DND-41 (cell line): ENCODE data around the gene DAAM2.

Source experiments
- ATAC-seq: fragments of 200-7000 bp; cut with Tn5 transposase; 3 replicates; pipeline ENCODE4 v1.9.1; 2021; ENCODE audit warnings: low read depth; ENCODE audit not compliant: insufficient read depth
- DNase-seq: peaks from one replicate; pipeline ENCODE4 v3.0.0-alpha.2; 2020
- H2AFZ ChIP-seq: 2 replicates; pipeline ENCODE4 v1.6.0; 2012; ENCODE audit warnings: low read depth, low read length
- H3K27ac ChIP-seq: 2 replicates; pipeline ENCODE4 v1.5.1; 2012; ENCODE audit warnings: low read length, inconsistent platforms
- H3K27me3 ChIP-seq: fragments of 200-600 bp; sonication (generic); 2 replicates; pipeline ENCODE4 v1.6.0; 2012; ENCODE audit warnings: low read length, mild to moderate bottlenecking, inconsistent platforms; ENCODE audit not compliant: insufficient read depth, poor library complexity
- H3K36me3 ChIP-seq: 2 replicates; pipeline ENCODE4 v1.5.1; 2012; ENCODE audit warnings: low read length, inconsistent platforms; ENCODE audit not compliant: insufficient read depth
- H3K4me1 ChIP-seq: 2 replicates; pipeline ENCODE4 v1.5.1; 2012; ENCODE audit warnings: mild to moderate bottlenecking, low read length; ENCODE audit not compliant: insufficient read depth
- H3K4me2 ChIP-seq: 2 replicates; pipeline ENCODE4 v1.6.0; 2012; ENCODE audit warnings: mild to moderate bottlenecking, moderate library complexity, low read length, inconsistent platforms; ENCODE audit not compliant: insufficient read depth
- H3K4me3 ChIP-seq, 2 experiments: fragments of 200-600 bp in 1 of 2; shearing (Covaris generic) in 1 of 2; 2 replicates each; pipeline ENCODE4 v1.5.1; 2012 to 2016; ENCODE audit warnings: inconsistent platforms in 2 of 2, low read length in 2 of 2, mild to moderate bottlenecking in 2 of 2, low read depth in 1 of 2, moderate library complexity in 1 of 2
- H3K79me2 ChIP-seq: 2 replicates; pipeline ENCODE4 v1.6.0; 2012; ENCODE audit warnings: low read length, inconsistent platforms; ENCODE audit not compliant: insufficient read depth
- H3K9ac ChIP-seq: 2 replicates; pipeline ENCODE4 v1.6.0; 2012; ENCODE audit warnings: low read depth, mild to moderate bottlenecking, inconsistent platforms, low read length, moderate library complexity
- H3K9me3 ChIP-seq: 2 replicates; pipeline ENCODE4 v1.5.1; 2012; ENCODE audit warnings: low read length, moderate library complexity, mild to moderate bottlenecking, inconsistent platforms; ENCODE audit not compliant: insufficient read depth, severe bottlenecking
- H4K20me1 ChIP-seq: 2 replicates; pipeline ENCODE4 v1.6.0; 2012; ENCODE audit warnings: low read length; ENCODE audit not compliant: insufficient read depth
- EZH2 ChIP-seq: IDR thresholded peaks from 3 replicates; pipeline ENCODE4 v1.6.1; 2012; ENCODE audit warnings: borderline replicate concordance, low read depth, mild to moderate bottlenecking, moderate library complexity, low read length, inconsistent platforms; ENCODE audit not compliant: severe bottlenecking
- TF ChIP-seq, protein P1 (sequence below): IDR thresholded peaks from 2 replicates; pipeline ENCODE4 v1.5.1; 2012; ENCODE audit warnings: borderline replicate concordance, low read length, moderate library complexity, mild to moderate bottlenecking; ENCODE audit not compliant: poor library complexity, severe bottlenecking; ENCODE audit errors: extremely low read depth

DAAM2 gene

DNA sequence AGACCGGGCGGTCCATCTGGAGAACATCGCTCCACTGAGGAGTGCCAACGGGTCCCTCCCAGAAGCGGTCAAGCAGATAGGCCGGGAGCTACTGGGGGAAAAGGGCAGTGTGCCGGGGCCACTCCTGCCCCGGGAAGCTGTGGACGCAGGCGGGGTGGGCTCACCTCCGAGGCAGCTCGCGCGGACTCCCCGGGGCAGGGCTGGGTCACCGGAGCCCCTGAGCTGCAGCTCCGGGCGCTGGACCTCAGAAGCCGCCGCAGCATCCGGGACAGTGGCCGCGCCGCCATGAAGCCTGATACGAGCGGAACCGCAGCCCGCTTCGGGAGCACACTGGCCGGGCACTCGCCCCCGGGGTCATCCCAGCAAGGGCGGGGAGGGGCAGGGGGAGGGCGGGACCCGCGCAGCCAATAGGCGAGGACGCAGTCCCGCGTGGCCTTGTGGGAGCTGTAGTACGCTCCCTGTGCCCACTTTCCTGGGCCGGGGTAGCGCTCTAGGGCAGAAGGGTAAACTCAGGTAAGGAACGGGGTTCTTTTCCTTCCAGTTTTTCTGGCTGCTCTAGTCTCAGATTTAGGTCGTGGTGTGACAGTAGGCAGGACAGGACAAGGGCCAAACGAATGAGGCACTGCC lies 142.1 kb downstream of the DAAM2 start, which contains the start of gene MOCS1:
TSS of gene MOCS1 (minus strand) at position 332 of the 627 bp plus-strand sequence. CDS start at position 287, 45 bp downstream.
- H3K9ac ChIP-seq: no peak within 1 kb of the TSS
- H3K9me3 ChIP-seq: no peaks in the 10 kb centered on the region
- no peak within 1 kb of the TSS for H3K4me2 ChIP-seq
- H4K20me1 ChIP-seq: no peaks in the 10 kb centered on the region
- H3K27me3 ChIP-seq: peaks cover 5% of the 10 kb centered on the region
- no peak within 1 kb of the TSS for H3K4me3 ChIP-seq
- TF ChIP-seq, protein P1, sequence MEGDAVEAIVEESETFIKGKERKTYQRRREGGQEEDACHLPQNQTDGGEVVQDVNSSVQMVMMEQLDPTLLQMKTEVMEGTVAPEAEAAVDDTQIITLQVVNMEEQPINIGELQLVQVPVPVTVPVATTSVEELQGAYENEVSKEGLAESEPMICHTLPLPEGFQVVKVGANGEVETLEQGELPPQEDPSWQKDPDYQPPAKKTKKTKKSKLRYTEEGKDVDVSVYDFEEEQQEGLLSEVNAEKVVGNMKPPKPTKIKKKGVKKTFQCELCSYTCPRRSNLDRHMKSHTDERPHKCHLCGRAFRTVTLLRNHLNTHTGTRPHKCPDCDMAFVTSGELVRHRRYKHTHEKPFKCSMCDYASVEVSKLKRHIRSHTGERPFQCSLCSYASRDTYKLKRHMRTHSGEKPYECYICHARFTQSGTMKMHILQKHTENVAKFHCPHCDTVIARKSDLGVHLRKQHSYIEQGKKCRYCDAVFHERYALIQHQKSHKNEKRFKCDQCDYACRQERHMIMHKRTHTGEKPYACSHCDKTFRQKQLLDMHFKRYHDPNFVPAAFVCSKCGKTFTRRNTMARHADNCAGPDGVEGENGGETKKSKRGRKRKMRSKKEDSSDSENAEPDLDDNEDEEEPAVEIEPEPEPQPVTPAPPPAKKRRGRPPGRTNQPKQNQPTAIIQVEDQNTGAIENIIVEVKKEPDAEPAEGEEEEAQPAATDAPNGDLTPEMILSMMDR: no peak
- no peak for TF ChIP-seq EZH2
- DNase-seq (no peak), ATAC-seq (no peak)
- H3K27ac ChIP-seq: no peak within 1 kb of the TSS
- H3K36me3 ChIP-seq: no peaks in the 10 kb centered on the region
- H3K4me1 ChIP-seq: peaks cover 4% of the 10 kb centered on the region
- H3K79me2 ChIP-seq: no peaks in the 10 kb centered on the region
- H2AFZ ChIP-seq: no peak within 1 kb of the TSS

DNA sequence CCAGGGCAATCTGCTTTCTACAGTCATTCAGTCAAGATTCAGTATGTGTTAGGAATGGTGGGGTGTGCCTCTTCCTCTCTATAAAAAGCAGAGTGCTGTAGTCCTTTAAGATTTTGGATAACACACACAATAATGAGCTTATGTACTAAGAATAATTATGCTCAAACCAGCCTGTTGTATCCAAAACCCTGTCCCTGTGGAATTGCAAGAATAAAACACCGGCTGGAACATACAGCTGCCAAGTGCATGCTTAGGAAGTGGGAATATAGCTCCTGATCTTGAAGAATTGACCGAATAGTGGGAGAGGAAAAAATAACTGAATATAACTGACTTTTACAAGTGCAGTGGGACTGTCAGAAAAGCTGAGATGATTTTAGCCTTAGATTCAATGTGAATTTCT lies 143.1 kb downstream of the DAAM2 start:
- Histone ChIP-seq H3K9ac (no peak overlapping the region), H3K4me3 (no peak overlapping the region), H3K4me1 (no peaks in the 10 kb centered on the region), H3K36me3 (no peaks in the 10 kb centered on the region), H3K4me2 (no peak overlapping the region), H2AFZ (no peak overlapping the region), H3K27ac (no peak overlapping the region), H3K9me3 (no peaks in the 10 kb centered on the region), H3K79me2 (no peaks in the 10 kb centered on the region), H4K20me1 (no peaks in the 10 kb centered on the region), H3K27me3 (peaks cover 5% of the 10 kb centered on the region)
- DNase-seq: no peak
- ATAC-seq: no peak
- TF ChIP-seq EZH2: no peak
- TF ChIP-seq, protein P1: no peak

DNA sequence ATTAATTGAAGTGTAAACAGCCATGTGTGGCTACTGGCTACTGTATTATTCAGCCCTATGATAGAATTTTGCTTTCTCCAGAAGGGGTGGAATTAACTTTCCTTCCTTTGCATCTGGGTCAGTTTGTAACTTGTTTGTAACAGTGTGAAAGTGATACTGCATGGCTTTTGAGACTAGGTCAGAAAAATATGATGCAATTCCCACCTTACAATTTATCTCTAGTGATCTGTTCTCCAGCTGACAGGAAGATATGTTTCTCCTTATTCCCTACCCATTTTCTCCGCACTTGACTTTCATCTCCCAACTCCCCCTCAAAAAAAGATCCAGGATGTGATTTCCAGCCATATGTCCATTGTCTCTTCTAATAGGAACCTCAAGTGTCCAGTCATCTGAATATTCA lies 144.7 kb downstream of the DAAM2 start:
- Histone ChIP-seq H3K4me3 (no peak overlapping the region), H3K27me3 (peaks cover 5% of the 10 kb centered on the region), H3K4me1 (no peaks in the 10 kb centered on the region), H3K9me3 (no peaks in the 10 kb centered on the region), H4K20me1 (no peaks in the 10 kb centered on the region), H3K79me2 (no peaks in the 10 kb centered on the region), H3K9ac (no peak overlapping the region), H3K36me3 (no peaks in the 10 kb centered on the region), H3K27ac (no peak overlapping the region), H2AFZ (no peak overlapping the region), H3K4me2 (no peak overlapping the region)
- no peak for TF ChIP-seq EZH2
- TF ChIP-seq, protein P1: no peak
- DNase-seq (no peak), ATAC-seq (no peak)
